Smooth muscle cell (in vitro differentiated cells): ENCODE measurements around the gene NEDD4L. TPM values are rescaled to one million over a fixed set of nuclear protein-coding genes. Genes with fewer than 3 reads are reported as not detected.

Experiments
- DNase-seq: peaks from one replicate; lab custom pipeline; 2025; ENCODE audit not compliant: unreplicated experiment; lab: John Stamatoyannopoulos, UW
- H2AFZ ChIP-seq: fragments of 200-600 bp; sonication (generic); 2 replicates; pipeline ENCODE4 v1.6.0; 2016; ENCODE audit warnings: antibody characterized with exemption, low read depth, mild to moderate bottlenecking
- H3F3A ChIP-seq: fragments of 200-600 bp; sonication (generic); 2 replicates; pipeline ENCODE4 v1.6.0; 2017; ENCODE audit warnings: antibody characterized with exemption, low read depth
- H3K27ac ChIP-seq: fragments of 200-600 bp; sonication (generic); 2 replicates; pipeline ENCODE4 v1.5.1; 2016; ENCODE audit warnings: low read depth, mild to moderate bottlenecking
- H3K27me3 ChIP-seq: fragments of 200-600 bp; sonication (generic); 2 replicates; pipeline ENCODE4 v1.6.1; 2016; ENCODE audit warnings: low read depth, mild to moderate bottlenecking
- H3K36me3 ChIP-seq: fragments of 200-600 bp; sonication (generic); 2 replicates; pipeline ENCODE4 v1.5.1; 2016; ENCODE audit warnings: low read depth
- H3K4me1 ChIP-seq: fragments of 200-600 bp; sonication (generic); 2 replicates; pipeline ENCODE4 v1.5.1; 2016; ENCODE audit warnings: low read depth
- H3K4me2 ChIP-seq: fragments of 200-600 bp; sonication (generic); 2 replicates; pipeline ENCODE4 v1.6.0; 2016; ENCODE audit warnings: mild to moderate bottlenecking
- H3K4me3 ChIP-seq: fragments of 200-600 bp; sonication (generic); 2 replicates; pipeline ENCODE4 v1.5.1; 2016; ENCODE audit warnings: mild to moderate bottlenecking
- H3K79me2 ChIP-seq: fragments of 200-600 bp; sonication (generic); 2 replicates; pipeline ENCODE4 v1.6.0; 2016; ENCODE audit warnings: low read depth, mild to moderate bottlenecking
- H3K9ac ChIP-seq: fragments of 200-600 bp; sonication (generic); 2 replicates; pipeline ENCODE4 v1.6.0; 2016; ENCODE audit warnings: low read depth
- H3K9me3 ChIP-seq: fragments of 200-600 bp; sonication (generic); replicated peaks from 2 replicates; pipeline ENCODE4 v1.5.1; 2016; ENCODE audit warnings: low read depth
- H4K20me1 ChIP-seq: fragments of 200-600 bp; sonication (generic); 2 replicates; pipeline ENCODE4 v1.6.0; 2016; ENCODE audit warnings: low read depth
- CTCF ChIP-seq: fragments of 200-600 bp; sonication (generic); IDR thresholded peaks from 2 replicates; pipeline ENCODE4 v1.5.1; 2017; ENCODE audit warnings: borderline replicate concordance, mild to moderate bottlenecking, antibody characterized with exemption; ENCODE audit not compliant: insufficient read depth, poor library complexity, severe bottlenecking
- WGBS: methylation state at CpG from one replicate; pipeline ENCODE4 v1.1.7; 2016; ENCODE audit warnings: low lambda C conversion rate; 5-methylcytosine and 5-hydroxymethylcytosine counted together
- polyA plus RNA-seq: library from polyadenylated mRNA; unstranded; fragments of >200 nt; fragmentation: Nextera tagmentation; extraction: Ambion mirVana; gene quantifications from 2 replicates; pipeline ENCODE4 v1.2.1, GENCODE V29; 2016
- total RNA-seq: library from RNA; depleted of rRNA; stranded (reverse); fragments of >200 nt; gene quantifications from 2 replicates; pipeline ENCODE4 v1.2.3, GENCODE V29; 2014

Gene NEDD4L
- total and polyA plus RNA-seq, 2 experiments from 2014 or later: 8.7 to 41.3 TPM

GRCh38 chr18:58271770-58272169 lies 227.7 kb downstream of the NEDD4L start:
- 86% methylated on average over 2 of the region's 2 CpGs for WGBS
- H3K36me3 ChIP-seq: no peaks in the 10 kb centered on the region
- H3K79me2 ChIP-seq: no peaks in the 10 kb centered on the region
- no peak overlapping the region for H3K4me3 ChIP-seq
- H3F3A ChIP-seq: peaks cover 4% of the 10 kb centered on the region
- no peak for TF ChIP-seq CTCF
- DNase-seq: no peak
- no peak overlapping the region for H2AFZ ChIP-seq
- H3K4me1 ChIP-seq: peaks cover 2% of the 10 kb centered on the region
- no peaks in the 10 kb centered on the region for H4K20me1 ChIP-seq
- no peak overlapping the region for H3K4me2 ChIP-seq
- H3K9ac ChIP-seq: no peak overlapping the region
- peak overlapping the region; percentile 76 for H3K27ac ChIP-seq
- no peaks in the 10 kb centered on the region for H3K27me3 ChIP-seq
- H3K9me3 ChIP-seq: no peaks in the 10 kb centered on the region

GRCh38 chr18:58272209-58272608 lies 228.2 kb downstream of the NEDD4L start:
- Histone ChIP-seq H3F3A (peaks cover 4% of the 10 kb centered on the region), H3K9me3 (no peaks in the 10 kb centered on the region), H3K4me1 (peaks cover 6% of the 10 kb centered on the region), H3K27me3 (no peaks in the 10 kb centered on the region), H3K36me3 (no peaks in the 10 kb centered on the region), H3K4me3 (no peak overlapping the region), H4K20me1 (no peaks in the 10 kb centered on the region), H3K79me2 (no peaks in the 10 kb centered on the region), H3K9ac (no peak overlapping the region), H2AFZ (no peak overlapping the region), H3K27ac (peak overlapping the region; percentile 76), H3K4me2 (no peak overlapping the region)
- DNase-seq: no peak
- no peak for TF ChIP-seq CTCF
- WGBS: 76% methylated on average over 6 of the region's 6 CpGs

GRCh38 chr18:58272779-58273435 lies 228.9 kb downstream of the NEDD4L start:
- no peak for TF ChIP-seq CTCF
- Histone ChIP-seq H3K9me3 (no peaks in the 10 kb centered on the region), H3K36me3 (no peaks in the 10 kb centered on the region), H4K20me1 (no peaks in the 10 kb centered on the region), H3K9ac (no peak overlapping the region), H2AFZ (no peak overlapping the region), H3K4me2 (no peak overlapping the region), H3K27ac (peak overlapping the region; percentile 76), H3K4me1 (peaks cover 11% of the 10 kb centered on the region), H3F3A (peaks cover 4% of the 10 kb centered on the region), H3K79me2 (no peaks in the 10 kb centered on the region), H3K4me3 (no peak overlapping the region), H3K27me3 (no peaks in the 10 kb centered on the region)
- no peak for DNase-seq
- 79% methylated on average over 7 of the region's 7 CpGs for WGBS

- WGBS: 89% methylated on average over 1 of the region's 1 CpG
- H3K4me3 ChIP-seq: no peak overlapping the region
Measured at GRCh38 chr18:58275176-58275575, 231.2 kb downstream of the NEDD4L start.

More at GRCh38 chr18:58275176-58275575, 231.2 kb downstream of the NEDD4L start:
- H3K4me2 ChIP-seq: no peak overlapping the region
- no peak overlapping the region for H2AFZ ChIP-seq
- no peaks in the 10 kb centered on the region for H4K20me1 ChIP-seq
- H3K36me3 ChIP-seq: no peaks in the 10 kb centered on the region
- no peaks in the 10 kb centered on the region for H3F3A ChIP-seq
- no peak for DNase-seq
- no peaks in the 10 kb centered on the region for H3K79me2 ChIP-seq
- no peaks in the 10 kb centered on the region for H3K27me3 ChIP-seq
- peaks cover 11% of the 10 kb centered on the region for H3K4me1 ChIP-seq
- no peak overlapping the region for H3K27ac ChIP-seq
- H3K9me3 ChIP-seq: no peaks in the 10 kb centered on the region
- H3K9ac ChIP-seq: no peak overlapping the region
- TF ChIP-seq CTCF: no peak
